MM.1S (cell line): ENCODE data around the gene CLEC4F.

Source experiments
- DNase-seq: peaks from one replicate; pipeline ENCODE4 v3.0.0-alpha.2; 2015
- H2AFZ ChIP-seq: fragments of 300-600 bp; sonication (generic); 2 replicates; pipeline ENCODE4 v1.6.0; 2016; ENCODE audit warnings: antibody characterized with exemption, low read length
- H3F3A ChIP-seq: fragments of 300-600 bp; sonication (generic); 2 replicates; pipeline ENCODE4 v1.6.1; 2016; ENCODE audit warnings: mild to moderate bottlenecking, antibody characterized with exemption, low read length, moderate library complexity, mixed read lengths; ENCODE audit not compliant: insufficient read depth
- H3K27ac ChIP-seq: fragments of 300-600 bp; sonication (generic); 2 replicates; pipeline ENCODE4 v1.5.1; 2016; ENCODE audit warnings: mild to moderate bottlenecking, low read length
- H3K27me3 ChIP-seq: fragments of 300-600 bp; sonication (generic); replicated peaks from 2 replicates; pipeline ENCODE4 v1.6.0; 2016; ENCODE audit warnings: low read length; ENCODE audit not compliant: insufficient read depth
- H3K36me3 ChIP-seq: fragments of 300-600 bp; sonication (generic); replicated peaks from 2 replicates; pipeline ENCODE4 v1.6.1; 2016; ENCODE audit warnings: mild to moderate bottlenecking, low read length, mixed read lengths; ENCODE audit not compliant: insufficient read depth
- H3K4me1 ChIP-seq: fragments of 300-600 bp; sonication (generic); 2 replicates; pipeline ENCODE4 v1.6.1; 2016; ENCODE audit warnings: low read length, mixed read lengths
- H3K4me2 ChIP-seq: fragments of 300-600 bp; sonication (generic); 2 replicates; pipeline ENCODE4 v1.6.0; 2016; ENCODE audit warnings: low read depth, low read length
- H3K4me3 ChIP-seq: fragments of 300-600 bp; sonication (generic); 2 replicates; pipeline ENCODE4 v1.5.1; 2016; ENCODE audit warnings: low read length, mixed read lengths
- H3K79me2 ChIP-seq: fragments of 300-600 bp; sonication (generic); 2 replicates; pipeline ENCODE4 v1.6.1; 2016; ENCODE audit warnings: mixed run types, low read length, mixed read lengths
- H3K9ac ChIP-seq: fragments of 300-600 bp; sonication (generic); 2 replicates; pipeline ENCODE4 v1.6.1; 2016; ENCODE audit warnings: low read length, mixed read lengths
- H3K9me2 ChIP-seq: fragments of 300-600 bp; sonication (generic); replicated peaks from 2 replicates; pipeline ENCODE4 v1.6.1; 2016; ENCODE audit warnings: mild to moderate bottlenecking, low read length, mixed read lengths; ENCODE audit not compliant: insufficient read depth
- H3K9me3 ChIP-seq: fragments of 300-600 bp; sonication (generic); replicated peaks from 2 replicates; pipeline ENCODE4 v1.6.1; 2016; ENCODE audit warnings: mild to moderate bottlenecking, low read length, mixed read lengths; ENCODE audit not compliant: insufficient read depth
- H4K20me1 ChIP-seq: fragments of 300-600 bp; sonication (generic); 2 replicates; pipeline ENCODE4 v1.6.1; 2016; ENCODE audit warnings: mild to moderate bottlenecking, low read length, moderate library complexity, mixed read lengths; ENCODE audit not compliant: insufficient read depth
- EZH2 ChIP-seq: fragments of 300-600 bp; sonication (generic); optimal IDR thresholded peaks from 2 replicates; pipeline ENCODE3; 2017; ENCODE audit warnings: low read depth, mild to moderate bottlenecking, antibody characterized with exemption, low read length, mixed read lengths
- EZH2phosphoT487 ChIP-seq: fragments of 300-600 bp; sonication (generic); IDR thresholded peaks from 2 replicates; pipeline ENCODE4 v1.6.1; 2018; ENCODE audit warnings: antibody characterized with exemption, low read length
- TF ChIP-seq, protein P1 (sequence below): fragments of 300-600 bp; sonication (generic); IDR thresholded peaks from 2 replicates; pipeline ENCODE4 v1.5.1; 2016; ENCODE audit warnings: antibody characterized with exemption, low read length, mixed read lengths

The CLEC4F gene

DNA sequence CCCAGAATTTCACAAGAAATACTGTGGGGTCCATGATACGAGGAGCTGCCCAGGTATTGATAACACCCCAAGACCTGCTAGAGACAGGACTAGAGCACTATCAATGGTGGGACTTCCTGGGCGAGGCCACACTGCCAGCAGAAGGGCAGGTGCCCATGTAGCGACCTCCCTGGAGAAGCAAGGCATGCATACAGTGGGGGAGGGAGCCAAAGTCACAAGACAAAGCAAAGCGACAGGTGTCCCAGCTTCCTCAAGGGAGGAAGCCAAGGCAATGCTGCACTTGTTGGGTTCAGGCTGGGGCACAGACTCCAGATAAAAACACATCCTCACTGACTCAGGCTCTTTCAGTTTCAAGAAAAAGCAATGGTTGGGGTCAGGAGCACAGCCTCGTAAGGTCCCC, 7.7 kb upstream of the CLEC4F start:
- Histone ChIP-seq H3K9me3 (no peaks in the 10 kb centered on the region), H3K9me2 (no peaks in the 10 kb centered on the region), H3K4me2 (no peak overlapping the region), H3K27ac (no peak overlapping the region), H3K4me3 (no peak overlapping the region), H3K4me1 (no peaks in the 10 kb centered on the region), H3K79me2 (no peaks in the 10 kb centered on the region), H3K36me3 (no peaks in the 10 kb centered on the region), H3K27me3 (no peaks in the 10 kb centered on the region), H2AFZ (no peak overlapping the region), H3K9ac (no peak overlapping the region), H3F3A (no peaks in the 10 kb centered on the region), H4K20me1 (no peaks in the 10 kb centered on the region)
- DNase-seq = peak; percentile 12
- no peak for TF ChIP-seq EZH2
- TF ChIP-seq, protein P1, sequence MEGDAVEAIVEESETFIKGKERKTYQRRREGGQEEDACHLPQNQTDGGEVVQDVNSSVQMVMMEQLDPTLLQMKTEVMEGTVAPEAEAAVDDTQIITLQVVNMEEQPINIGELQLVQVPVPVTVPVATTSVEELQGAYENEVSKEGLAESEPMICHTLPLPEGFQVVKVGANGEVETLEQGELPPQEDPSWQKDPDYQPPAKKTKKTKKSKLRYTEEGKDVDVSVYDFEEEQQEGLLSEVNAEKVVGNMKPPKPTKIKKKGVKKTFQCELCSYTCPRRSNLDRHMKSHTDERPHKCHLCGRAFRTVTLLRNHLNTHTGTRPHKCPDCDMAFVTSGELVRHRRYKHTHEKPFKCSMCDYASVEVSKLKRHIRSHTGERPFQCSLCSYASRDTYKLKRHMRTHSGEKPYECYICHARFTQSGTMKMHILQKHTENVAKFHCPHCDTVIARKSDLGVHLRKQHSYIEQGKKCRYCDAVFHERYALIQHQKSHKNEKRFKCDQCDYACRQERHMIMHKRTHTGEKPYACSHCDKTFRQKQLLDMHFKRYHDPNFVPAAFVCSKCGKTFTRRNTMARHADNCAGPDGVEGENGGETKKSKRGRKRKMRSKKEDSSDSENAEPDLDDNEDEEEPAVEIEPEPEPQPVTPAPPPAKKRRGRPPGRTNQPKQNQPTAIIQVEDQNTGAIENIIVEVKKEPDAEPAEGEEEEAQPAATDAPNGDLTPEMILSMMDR = no peak
- TF ChIP-seq EZH2phosphoT487 = no peak

DNA sequence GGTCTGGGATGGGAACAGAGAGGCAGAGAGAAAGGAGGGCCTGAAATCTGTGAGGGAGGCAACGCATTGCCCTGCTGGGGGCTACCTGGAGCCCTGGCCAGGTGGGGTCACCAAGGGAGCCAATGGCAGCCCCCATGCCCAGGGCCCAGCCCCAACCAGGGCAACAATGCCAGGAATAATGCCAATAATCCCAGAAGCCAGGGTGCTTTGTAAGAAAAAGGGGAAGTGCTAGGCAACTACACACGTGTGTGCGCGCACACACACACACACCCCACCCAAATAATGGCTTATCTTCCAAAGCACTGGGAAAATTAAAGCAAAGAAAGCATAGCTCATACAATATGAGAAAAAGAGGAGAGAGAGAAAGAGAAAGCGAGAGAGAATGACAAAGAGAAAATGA, 7.0 kb upstream of the CLEC4F start:
- Histone ChIP-seq H3K9me3 (no peaks in the 10 kb centered on the region), H3K27ac (no peak overlapping the region), H3K9me2 (no peaks in the 10 kb centered on the region), H3K9ac (no peak overlapping the region), H3K79me2 (no peaks in the 10 kb centered on the region), H3F3A (no peaks in the 10 kb centered on the region), H2AFZ (no peak overlapping the region), H3K36me3 (no peaks in the 10 kb centered on the region), H3K4me2 (no peak overlapping the region), H3K27me3 (no peaks in the 10 kb centered on the region), H4K20me1 (no peaks in the 10 kb centered on the region), H3K4me1 (no peaks in the 10 kb centered on the region), H3K4me3 (no peak overlapping the region)
- TF ChIP-seq EZH2phosphoT487 = no peak
- TF ChIP-seq, protein P1 = no peak
- no peak for TF ChIP-seq EZH2
- no peak for DNase-seq

DNA sequence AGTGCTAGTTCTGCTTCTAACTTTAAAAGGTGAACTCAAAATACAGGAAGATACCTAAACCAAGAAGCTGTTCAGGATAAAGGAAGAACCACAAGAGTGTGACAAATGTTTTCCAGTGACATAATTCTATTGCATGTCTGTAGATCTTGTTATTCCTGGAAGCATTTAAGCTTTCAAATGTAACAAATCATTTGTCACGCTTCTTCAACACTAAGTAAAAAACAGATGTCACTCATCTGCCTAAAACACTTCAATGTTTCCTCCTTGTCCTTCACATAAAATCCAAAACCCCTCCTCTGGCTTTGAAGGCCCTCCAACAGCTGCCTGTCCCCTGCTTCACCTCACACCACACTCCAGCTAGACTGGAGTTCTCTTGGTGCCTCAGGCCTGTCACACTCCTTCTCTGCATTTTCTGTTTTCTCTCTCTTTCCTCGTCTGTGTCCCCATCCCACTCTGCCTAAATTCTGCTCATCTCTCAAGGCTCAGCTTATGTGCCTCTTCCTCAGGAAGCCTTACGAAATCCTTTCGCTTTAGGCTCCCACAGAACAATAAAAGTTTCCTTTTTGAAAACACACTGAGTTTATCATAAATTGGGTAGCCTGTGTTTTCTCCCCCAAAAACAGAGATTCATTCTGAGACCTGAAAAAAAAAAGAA, 6.4 kb upstream of the CLEC4F start:
- Histone ChIP-seq H3K4me3 (no peak overlapping the region), H3K27me3 (no peaks in the 10 kb centered on the region), H3K9me2 (no peaks in the 10 kb centered on the region), H3K27ac (no peak overlapping the region), H3K36me3 (no peaks in the 10 kb centered on the region), H3K9ac (no peak overlapping the region), H4K20me1 (no peaks in the 10 kb centered on the region), H2AFZ (no peak overlapping the region), H3K4me2 (no peak overlapping the region), H3K9me3 (no peaks in the 10 kb centered on the region), H3K79me2 (no peaks in the 10 kb centered on the region), H3F3A (no peaks in the 10 kb centered on the region), H3K4me1 (no peaks in the 10 kb centered on the region)
- TF ChIP-seq EZH2phosphoT487 (no peak), EZH2 (no peak)
- TF ChIP-seq, protein P1 = no peak
- DNase-seq = no peak
